Iris pigment epithelial cell (primary cell): Measurements from ENCODE around the gene SLC9A7.

Experiments
- DNase-seq: peaks from one replicate; pipeline ENCODE4 v3.0.0-alpha.2; 2011; ENCODE audit warnings: low read depth

The SLC9A7 gene

DNA sequence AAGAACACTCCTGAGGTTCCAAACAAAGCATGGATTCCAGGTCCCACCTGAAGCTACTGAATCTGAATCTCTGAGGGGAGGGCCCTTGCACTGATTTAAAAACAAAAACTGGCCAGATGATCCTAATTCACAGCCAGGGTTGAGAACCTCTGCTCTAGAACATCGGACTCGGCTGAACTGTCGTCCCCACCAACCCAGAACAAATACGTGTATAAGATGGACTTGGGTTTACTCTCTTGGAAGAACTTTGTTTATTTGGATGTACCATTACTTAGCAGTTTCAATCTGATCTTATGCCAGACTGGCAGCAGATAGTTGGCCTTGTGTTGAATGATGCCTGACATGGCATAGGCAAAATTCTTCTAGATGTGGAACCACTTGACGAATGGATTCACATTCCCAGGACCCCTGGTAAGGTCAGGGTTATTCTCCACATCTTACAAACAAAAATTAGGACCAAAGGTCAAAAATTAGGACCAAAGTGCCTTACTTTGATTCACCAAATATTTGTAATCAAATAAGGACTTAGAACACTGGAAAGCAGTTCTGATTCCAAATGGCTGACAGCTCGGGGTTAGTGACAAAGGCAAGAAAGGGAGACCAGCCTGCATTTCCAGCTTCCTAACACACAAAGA is 156.3 kb downstream of the SLC9A7 start:
- no peak for DNase-seq

GRCh38 chrX:46601283-46601682 is 157.6 kb downstream of the SLC9A7 start:
- peak; percentile 60 for DNase-seq

- peak; percentile 21 for DNase-seq
Observed at GRCh38 chrX:46599051-46599560, 159.8 kb downstream of the SLC9A7 start.

DNA sequence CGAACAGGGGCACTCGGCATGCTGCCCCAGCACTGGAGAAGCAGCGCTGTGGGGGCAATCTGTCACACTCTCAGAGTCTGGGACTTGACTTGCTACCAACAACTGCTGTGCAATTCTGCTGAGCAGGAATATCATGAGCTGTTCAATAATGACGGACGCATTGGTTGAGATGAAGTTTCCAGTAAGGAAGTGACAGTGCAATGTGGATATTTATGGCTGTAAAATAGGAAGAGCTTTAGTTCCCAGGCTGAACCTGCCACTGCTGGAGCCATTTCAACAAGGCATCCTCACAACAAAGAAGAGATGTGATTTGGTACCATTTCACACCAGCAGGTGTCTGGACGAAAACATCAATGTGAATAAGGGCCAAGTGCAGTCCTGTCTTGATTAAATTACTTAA is 161.1 kb downstream of the SLC9A7 start:
- DNase-seq, result no peak

DNA sequence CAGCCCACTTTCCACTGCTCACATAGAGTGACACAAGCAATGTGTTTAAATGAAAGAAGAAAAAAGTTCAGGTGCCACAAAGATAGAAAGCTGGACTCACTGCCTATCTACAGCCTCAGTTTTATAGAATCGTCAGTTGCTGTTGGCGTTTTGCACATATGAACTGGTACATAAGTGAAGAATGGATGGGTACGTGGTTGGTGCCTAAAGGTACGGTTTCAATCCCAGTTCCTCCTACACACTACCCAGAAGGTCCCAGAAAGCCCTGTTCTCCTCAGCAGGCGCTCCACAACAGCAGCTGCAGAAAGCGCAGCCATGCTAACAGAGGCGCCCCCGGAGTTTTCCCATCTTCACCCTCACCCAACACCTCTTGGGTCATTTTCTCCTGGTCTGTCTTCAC is 161.7 kb downstream of the SLC9A7 start:
- no peak for DNase-seq

DNA sequence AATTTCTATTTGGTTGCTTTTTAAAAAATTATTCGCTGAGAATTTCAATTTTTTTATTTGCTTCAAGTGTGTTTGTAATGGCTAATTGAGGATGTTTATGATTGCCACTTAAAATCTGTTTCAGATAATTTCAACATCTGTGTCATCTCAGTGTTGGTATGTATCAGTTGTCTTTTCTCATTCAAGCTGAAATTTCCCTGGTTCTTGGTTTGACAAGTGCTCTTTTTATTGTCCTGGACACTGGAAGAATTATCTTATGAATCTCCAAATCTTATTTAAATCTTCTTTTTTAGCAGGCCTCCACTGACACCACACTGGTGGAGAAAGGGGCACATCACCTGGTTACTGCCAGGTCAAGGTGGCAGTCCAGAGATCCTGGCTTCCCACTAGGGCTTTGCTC is 163.8 kb downstream of the SLC9A7 start:
- no peak for DNase-seq

GRCh38 chrX:46589977-46590723 is 168.8 kb downstream of the SLC9A7 start:
- DNase-seq, result peak; percentile 49

- peak; percentile 81 for DNase-seq
Observed at GRCh38 chrX:46588263-46588662, 170.7 kb downstream of the SLC9A7 start.

- peak; percentile 27 for DNase-seq
Observed at GRCh38 chrX:46587753-46588171, 171.2 kb downstream of the SLC9A7 start.

DNA sequence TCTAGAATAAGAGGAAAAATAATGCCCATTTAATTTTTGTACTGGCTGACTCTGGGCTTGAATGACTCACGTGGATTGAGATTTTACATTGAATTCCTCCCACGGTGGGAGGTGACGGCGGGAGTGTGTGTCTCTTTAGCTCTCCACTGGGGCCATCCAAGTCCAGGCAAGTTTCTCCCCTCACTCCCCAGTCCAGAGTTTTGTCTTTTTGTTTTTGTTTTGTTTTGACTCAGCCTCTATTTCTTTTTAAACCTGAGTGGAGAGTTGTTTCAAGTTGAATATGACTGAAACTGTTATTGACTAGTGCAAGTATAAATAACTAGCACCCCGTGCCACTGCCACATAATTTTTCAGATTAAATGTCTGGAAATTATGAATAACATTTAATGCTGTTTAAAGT is 171.8 kb downstream of the SLC9A7 start:
- peak; percentile 74 for DNase-seq

DNA sequence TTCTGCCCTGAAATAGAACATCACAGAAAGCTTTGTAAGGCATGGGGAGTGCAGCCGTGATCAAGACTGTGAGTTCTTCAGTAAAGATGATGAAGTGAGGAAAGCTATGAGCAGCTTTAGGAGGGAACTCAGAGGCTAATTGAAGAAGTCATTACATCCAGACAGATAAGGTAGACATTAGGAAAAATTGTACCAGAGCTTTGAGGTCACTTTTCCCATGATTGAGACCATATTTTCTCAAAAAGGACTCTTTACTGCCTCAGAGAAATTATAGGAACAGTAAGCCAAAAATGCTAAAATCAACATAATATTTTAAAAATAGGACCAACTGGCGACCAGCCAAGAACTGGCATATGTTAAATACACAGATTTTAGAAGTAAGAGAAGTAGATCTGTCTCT is 174.2 kb downstream of the SLC9A7 start:
- no peak for DNase-seq

GRCh38 chrX:46582966-46583365 is 176.0 kb downstream of the SLC9A7 start:
- peak; percentile 90 for DNase-seq

DNA sequence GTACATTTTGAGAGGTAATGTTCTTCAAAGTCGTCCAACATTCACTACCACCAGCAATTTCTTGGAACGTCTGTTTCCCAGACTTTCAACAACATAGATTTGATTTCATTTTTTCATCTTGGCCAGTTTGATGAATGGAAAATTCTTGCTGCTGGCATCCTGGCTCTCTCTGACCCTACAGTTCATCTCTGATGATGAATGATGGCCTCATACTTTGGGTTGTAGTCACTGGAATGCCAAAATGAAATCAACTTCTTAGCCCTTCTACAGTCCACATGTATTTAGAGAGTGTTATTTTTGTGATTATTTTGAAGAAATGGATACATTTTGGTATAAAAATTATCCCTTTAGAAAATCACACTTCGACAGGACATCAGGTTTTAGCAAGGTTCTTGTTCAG is 176.6 kb downstream of the SLC9A7 start:
- DNase-seq, result peak; percentile 60

DNA sequence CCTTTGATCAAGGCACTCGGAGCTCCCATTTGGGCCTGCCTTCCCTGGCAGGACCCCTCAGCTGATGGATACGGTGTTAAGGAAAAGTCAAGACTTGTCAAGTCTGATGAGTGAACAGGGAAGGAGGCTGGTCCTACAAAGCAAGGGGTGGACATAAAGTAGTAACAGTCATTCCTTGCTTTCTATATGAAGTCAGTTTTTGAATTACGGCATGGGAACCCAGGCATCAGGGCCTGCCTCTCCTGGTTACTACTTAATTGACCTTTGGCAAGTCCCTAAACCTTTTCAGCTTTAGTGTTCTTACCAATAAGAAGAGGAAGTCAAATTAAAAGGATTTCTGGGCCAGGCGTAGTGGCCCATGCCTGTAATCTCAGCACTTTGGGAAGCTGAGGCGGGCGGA is 178.3 kb downstream of the SLC9A7 start:
- no peak for DNase-seq

GRCh38 chrX:46579250-46579649 is 179.7 kb downstream of the SLC9A7 start:
- no peak for DNase-seq

GRCh38 chrX:46577221-46578005 is 181.5 kb downstream of the SLC9A7 start:
- peak; percentile 13 for DNase-seq

- no peak for DNase-seq
Observed at GRCh38 chrX:46576458-46576857, 182.5 kb downstream of the SLC9A7 start.

DNA sequence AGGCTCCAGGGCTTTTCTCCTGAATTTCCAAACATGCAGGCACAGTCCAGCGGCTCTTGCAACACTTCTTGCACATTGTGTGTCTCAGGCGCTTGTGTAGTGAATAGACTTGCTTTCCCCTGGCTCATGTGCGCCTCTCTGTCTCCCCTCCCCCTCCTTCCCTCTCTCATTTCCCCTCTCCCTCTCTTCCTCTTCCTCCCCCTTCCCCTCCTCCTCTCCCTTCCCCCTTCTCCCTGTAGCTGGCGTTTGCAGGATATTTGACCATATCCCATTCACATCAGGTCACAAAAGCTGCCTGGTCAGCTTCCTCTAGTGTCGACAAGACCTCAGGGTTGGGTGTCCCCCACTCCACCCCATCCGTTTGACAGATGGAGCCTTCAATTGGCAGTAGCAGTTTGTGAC is 182.9 kb downstream of the SLC9A7 start:
- peak; percentile 57 for DNase-seq

DNA sequence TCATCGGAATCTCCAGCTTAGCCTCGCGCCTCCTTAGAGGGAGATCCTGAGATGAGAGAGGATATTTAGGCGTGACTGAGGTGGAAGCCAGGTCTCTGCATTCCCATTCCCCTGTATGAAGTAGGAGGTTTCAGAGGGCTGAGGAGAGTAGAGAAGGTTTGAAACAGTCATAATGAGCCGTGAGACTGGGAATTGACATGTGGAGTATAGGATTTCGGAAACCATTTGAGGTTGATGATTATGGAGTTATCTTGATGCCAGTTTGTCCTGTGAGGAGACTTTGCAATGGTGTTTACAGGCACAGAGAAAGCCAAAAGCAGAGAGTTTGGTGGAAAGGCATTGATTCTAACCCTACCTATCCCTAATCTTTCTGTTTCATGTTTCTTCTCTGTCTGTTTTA is 183.3 kb downstream of the SLC9A7 start:
- DNase-seq, result no peak

DNA sequence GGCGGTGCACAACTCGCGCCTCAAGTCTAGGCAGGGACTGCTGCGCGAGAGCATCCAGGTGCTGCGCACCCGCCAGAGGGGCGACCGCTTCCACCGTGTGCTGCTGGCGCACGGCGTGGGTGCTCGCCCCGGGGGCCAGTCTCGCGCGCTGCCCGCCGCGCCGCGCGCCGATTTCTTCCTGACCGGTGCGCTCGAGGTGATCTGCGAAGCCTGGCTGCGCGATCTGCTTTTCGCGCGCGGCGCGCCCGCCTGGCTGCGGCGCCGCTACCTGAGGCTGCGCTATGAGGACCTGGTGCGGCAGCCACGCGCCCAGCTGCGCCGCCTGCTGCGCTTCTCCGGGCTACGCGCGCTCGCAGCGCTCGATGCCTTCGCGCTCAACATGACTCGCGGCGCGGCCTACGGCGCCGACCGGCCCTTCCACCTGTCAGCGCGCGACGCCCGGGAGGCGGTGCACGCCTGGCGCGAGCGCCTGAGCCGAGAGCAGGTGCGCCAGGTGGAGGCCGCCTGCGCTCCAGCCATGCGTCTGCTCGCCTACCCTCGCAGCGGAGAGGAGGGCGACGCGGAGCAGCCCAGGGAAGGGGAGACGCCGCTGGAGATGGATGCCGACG is 184.0 kb downstream of the SLC9A7 start:
- peak; percentile 33 for DNase-seq

- peak; percentile 65 for DNase-seq
Observed at GRCh38 chrX:46573892-46574773, 184.8 kb downstream of the SLC9A7 start.
